Measurements from ENCODE around the gene IGHMBP2.

- TF ChIP-seq CTCF (IDR thresholded peaks at IDR 0.05; ENCODE audit: poor library complexity) (no peak), EZH2 (IDR thresholded peaks at IDR 0.05; ENCODE audit: borderline replicate concordance) (no peak)
Measured at GRCh38 chr11:68956547-68957254, 53.0 kb downstream of the IGHMBP2 start.
